Measurements from ENCODE around the gene SNX20.

- TF ChIP-seq CTCF (IDR thresholded peaks at IDR 0.05), result no peak
- TF ChIP-seq POLR2A (IDR thresholded peaks at IDR 0.05), result no peak
Measured at GRCh38 chr16:50685462-50686063, 4.5 kb upstream of the SNX20 start.

Measured in transverse colon (tissue), 3 donors.